Activated gamma-delta T cell treated with anti-CD3 and anti-CD28 coated beads, Interleukin-2, amount 50 U/mL, for 16 hours (primary cell): ENCODE data around the gene GALNT16.
"Not testable (repeated sequence)": the region's sequence is repeated elsewhere in the genome, so short reads cannot be mapped to it uniquely, and the experiment has no call there.

Experiments
- DNase-seq: peaks from one replicate; pipeline ENCODE4 v3.0.0-alpha.2; 2020; ENCODE audit warnings: low read depth

GALNT16 gene

GRCh38 chr14:69285661-69286255 is 25.8 kb downstream of the GALNT16 start:
- DNase-seq = no peak

- no peak for DNase-seq
These were observed 27.4 kb downstream of the GALNT16 start for GRCh38 chr14:69287098-69288010.

- no peak for DNase-seq
These were observed 28.2 kb downstream of the GALNT16 start for GRCh38 chr14:69288011-69288771.

- DNase-seq = no peak
These were observed 29.2 kb downstream of the GALNT16 start for GRCh38 chr14:69288956-69289705.

- DNase-seq = no peak
These were observed 30.0 kb downstream of the GALNT16 start for GRCh38 chr14:69289811-69290520.

GRCh38 chr14:69290881-69291280 is 30.9 kb downstream of the GALNT16 start:
- not testable (repeated sequence) for DNase-seq

- DNase-seq = no peak
These were observed 31.4 kb downstream of the GALNT16 start for GRCh38 chr14:69291396-69291795.

GRCh38 chr14:69291891-69292561 is 32.1 kb downstream of the GALNT16 start:
- DNase-seq = no peak

- no peak for DNase-seq
These were observed 38.4 kb downstream of the GALNT16 start for GRCh38 chr14:69298131-69299071.

- no peak for DNase-seq
These were observed 39.5 kb downstream of the GALNT16 start for GRCh38 chr14:69299286-69300035.

- no peak for DNase-seq
These were observed 40.8 kb downstream of the GALNT16 start for GRCh38 chr14:69300601-69301221.

GRCh38 chr14:69303086-69303485 is 43.1 kb downstream of the GALNT16 start:
- no peak for DNase-seq

- no peak for DNase-seq
These were observed 52.6 kb downstream of the GALNT16 start for GRCh38 chr14:69312608-69313007.

GRCh38 chr14:69313176-69313575 is 53.2 kb downstream of the GALNT16 start:
- no peak for DNase-seq

GRCh38 chr14:69314327-69314726 is 54.4 kb downstream of the GALNT16 start:
- DNase-seq = no peak

GRCh38 chr14:69315301-69315700 is 55.3 kb downstream of the GALNT16 start:
- no peak for DNase-seq

- no peak for DNase-seq
These were observed 56.6 kb downstream of the GALNT16 start for GRCh38 chr14:69316449-69317101.
